ENCODE results near the gene NOL9.

DNA sequence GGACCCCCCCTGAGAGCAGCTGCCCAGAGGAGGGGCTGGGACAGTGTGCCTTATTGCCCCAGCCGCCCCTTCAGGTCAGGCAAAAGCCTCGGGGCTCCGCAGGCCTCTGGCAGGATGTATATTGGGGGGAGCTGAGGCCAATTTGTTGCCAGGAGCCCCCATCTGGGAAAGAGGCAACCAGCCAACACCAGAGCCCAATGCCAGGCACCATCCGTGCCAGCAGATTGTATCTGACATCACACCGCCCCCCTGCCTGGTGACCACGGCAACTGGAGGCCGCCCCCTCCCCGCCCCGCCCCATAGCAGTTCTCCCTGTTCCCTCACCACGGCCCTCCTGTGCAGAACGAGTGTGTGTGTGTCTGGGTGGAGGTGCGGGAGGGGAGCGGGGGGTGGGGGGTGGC is 59.3 kb downstream of the NOL9 start:
- TF ChIP-seq, protein P1, sequence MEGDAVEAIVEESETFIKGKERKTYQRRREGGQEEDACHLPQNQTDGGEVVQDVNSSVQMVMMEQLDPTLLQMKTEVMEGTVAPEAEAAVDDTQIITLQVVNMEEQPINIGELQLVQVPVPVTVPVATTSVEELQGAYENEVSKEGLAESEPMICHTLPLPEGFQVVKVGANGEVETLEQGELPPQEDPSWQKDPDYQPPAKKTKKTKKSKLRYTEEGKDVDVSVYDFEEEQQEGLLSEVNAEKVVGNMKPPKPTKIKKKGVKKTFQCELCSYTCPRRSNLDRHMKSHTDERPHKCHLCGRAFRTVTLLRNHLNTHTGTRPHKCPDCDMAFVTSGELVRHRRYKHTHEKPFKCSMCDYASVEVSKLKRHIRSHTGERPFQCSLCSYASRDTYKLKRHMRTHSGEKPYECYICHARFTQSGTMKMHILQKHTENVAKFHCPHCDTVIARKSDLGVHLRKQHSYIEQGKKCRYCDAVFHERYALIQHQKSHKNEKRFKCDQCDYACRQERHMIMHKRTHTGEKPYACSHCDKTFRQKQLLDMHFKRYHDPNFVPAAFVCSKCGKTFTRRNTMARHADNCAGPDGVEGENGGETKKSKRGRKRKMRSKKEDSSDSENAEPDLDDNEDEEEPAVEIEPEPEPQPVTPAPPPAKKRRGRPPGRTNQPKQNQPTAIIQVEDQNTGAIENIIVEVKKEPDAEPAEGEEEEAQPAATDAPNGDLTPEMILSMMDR (IDR thresholded peaks at IDR 0.05) = no peak
- TF ChIP-seq POLR2A (IDR thresholded peaks at IDR 0.05) (no peak), EP300 (IDR thresholded peaks at IDR 0.05) (peak in 1 of 2 donors; percentile 11)

Measured in tibial nerve (tissue), 4 donors.